ENCODE measurements around the gene FASN. TPM values are rescaled to one million over a fixed set of nuclear protein-coding genes. Genes with fewer than 3 reads are reported as not detected.

The FASN gene
- total RNA-seq, 2 donors from 2014 or later = 168 to 198 TPM

DNA sequence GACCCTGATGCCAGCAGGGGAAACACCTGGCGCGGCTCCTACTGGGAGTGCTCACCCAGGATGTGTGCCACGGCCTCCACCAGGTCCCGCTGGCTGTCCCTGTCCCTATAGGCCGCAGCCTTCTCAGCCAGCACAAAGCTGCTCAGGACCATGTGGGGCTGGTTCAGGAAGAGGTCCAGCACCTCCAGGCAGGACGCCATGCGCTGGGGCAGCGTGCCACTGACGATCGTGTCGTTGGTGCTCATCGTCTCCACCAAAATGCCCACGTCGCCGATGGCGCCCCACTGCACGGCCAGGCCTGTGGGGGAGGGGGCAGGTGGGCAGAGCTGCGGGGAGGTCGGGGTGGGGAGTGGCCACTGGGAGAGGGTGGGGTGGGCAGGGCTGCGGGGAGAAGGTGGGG lies 16.5 kb downstream of the FASN start:
- intact Hi-C loops (cut with DNase I) = no loop called here
- H3K27me3 ChIP-seq = no peaks in the 10 kb centered on the region
- H3K36me3 ChIP-seq = peaks cover 38% of the 10 kb centered on the region
- H3K4me3 ChIP-seq = no peak overlapping the region
- no peaks in the 10 kb centered on the region for H3K4me1 ChIP-seq
- TF ChIP-seq, protein P1, sequence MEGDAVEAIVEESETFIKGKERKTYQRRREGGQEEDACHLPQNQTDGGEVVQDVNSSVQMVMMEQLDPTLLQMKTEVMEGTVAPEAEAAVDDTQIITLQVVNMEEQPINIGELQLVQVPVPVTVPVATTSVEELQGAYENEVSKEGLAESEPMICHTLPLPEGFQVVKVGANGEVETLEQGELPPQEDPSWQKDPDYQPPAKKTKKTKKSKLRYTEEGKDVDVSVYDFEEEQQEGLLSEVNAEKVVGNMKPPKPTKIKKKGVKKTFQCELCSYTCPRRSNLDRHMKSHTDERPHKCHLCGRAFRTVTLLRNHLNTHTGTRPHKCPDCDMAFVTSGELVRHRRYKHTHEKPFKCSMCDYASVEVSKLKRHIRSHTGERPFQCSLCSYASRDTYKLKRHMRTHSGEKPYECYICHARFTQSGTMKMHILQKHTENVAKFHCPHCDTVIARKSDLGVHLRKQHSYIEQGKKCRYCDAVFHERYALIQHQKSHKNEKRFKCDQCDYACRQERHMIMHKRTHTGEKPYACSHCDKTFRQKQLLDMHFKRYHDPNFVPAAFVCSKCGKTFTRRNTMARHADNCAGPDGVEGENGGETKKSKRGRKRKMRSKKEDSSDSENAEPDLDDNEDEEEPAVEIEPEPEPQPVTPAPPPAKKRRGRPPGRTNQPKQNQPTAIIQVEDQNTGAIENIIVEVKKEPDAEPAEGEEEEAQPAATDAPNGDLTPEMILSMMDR (IDR thresholded peaks at IDR 0.05) = no peak
- H3K9ac ChIP-seq (ENCODE audit: low read depth in 2 of 2, low read length in 2 of 2) = no peak overlapping the region
- H3K27ac ChIP-seq = no peak overlapping the region
- no peak for DNase-seq
- no peaks in the 10 kb centered on the region for H3K9me3 ChIP-seq

GRCh38 chr17:82080789-82081464 lies 17.1 kb downstream of the FASN start:
- intact Hi-C loops (cut with DNase I) = no loop called here
- H3K9me3 ChIP-seq = no peaks in the 10 kb centered on the region

DNA sequence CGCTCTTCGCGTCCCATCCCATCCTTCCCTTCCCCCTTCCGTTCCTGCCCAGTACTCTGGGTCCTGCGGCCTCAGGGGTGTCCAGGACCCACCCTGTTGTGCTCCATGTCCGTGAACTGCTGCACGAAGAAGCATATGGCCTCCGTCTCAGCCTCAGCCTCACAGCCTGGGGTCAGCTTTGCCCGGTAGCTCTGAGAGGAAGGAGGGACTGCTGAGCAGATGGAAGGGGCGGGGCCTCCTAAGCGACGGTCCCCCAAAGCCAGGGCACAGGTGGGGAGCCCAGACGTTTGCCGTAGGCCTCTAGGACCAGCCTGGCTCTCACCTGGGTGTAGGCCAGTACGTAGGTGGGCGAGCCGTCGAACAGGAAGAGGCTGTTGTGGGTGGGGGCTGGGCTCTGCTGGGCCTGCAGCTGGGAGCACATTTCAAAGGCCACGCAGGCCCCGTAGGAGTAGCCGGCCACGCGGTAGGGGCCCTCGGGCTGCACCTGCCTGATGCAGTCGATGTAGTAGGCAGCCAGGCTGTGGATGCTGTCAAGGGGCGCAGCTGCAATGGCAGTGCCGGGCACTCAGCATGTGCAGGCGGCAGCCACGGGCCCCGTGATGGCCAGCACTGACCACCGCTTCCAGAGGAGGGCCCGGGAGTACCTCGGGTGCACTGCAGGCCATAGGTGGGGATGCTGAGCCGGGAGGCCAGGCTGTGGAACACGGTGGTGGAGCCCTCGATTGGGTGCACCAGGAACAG lies 17.8 kb downstream of the FASN start:
- TF ChIP-seq, protein P1 (IDR thresholded peaks at IDR 0.05) = no peak
- no peak overlapping the region for H3K9ac ChIP-seq (ENCODE audit: low read depth in 2 of 2, low read length in 2 of 2)
- no peaks in the 10 kb centered on the region for H3K9me3 ChIP-seq
- intact Hi-C loops (cut with DNase I) = no loop called here
- H3K4me3 ChIP-seq = no peak overlapping the region
- no peak for DNase-seq
- H3K27me3 ChIP-seq = no peaks in the 10 kb centered on the region
- no peak overlapping the region for H3K27ac ChIP-seq
- H3K4me1 ChIP-seq = no peaks in the 10 kb centered on the region
- peaks cover 30% of the 10 kb centered on the region for H3K36me3 ChIP-seq

More at GRCh38 chr17:82080789-82081464, 17.1 kb downstream of the FASN start:
- DNase-seq = no peak
- no peaks in the 10 kb centered on the region for H3K27me3 ChIP-seq
- no peaks in the 10 kb centered on the region for H3K4me1 ChIP-seq
- no peak overlapping the region for H3K27ac ChIP-seq
- H3K4me3 ChIP-seq = no peak overlapping the region
- H3K36me3 ChIP-seq = peaks cover 37% of the 10 kb centered on the region
- H3K9ac ChIP-seq (ENCODE audit: low read depth in 2 of 2, low read length in 2 of 2) = no peak overlapping the region
- TF ChIP-seq, protein P1 (IDR thresholded peaks at IDR 0.05) = no peak

GRCh38 chr17:82079001-82079677 lies 18.9 kb downstream of the FASN start:
- no peak for DNase-seq

GRCh38 chr17:82078433-82078832 lies 19.6 kb downstream of the FASN start:
- no peaks in the 10 kb centered on the region for H3K4me1 ChIP-seq
- no peaks in the 10 kb centered on the region for H3K27me3 ChIP-seq
- no peak overlapping the region for H3K9ac ChIP-seq (ENCODE audit: low read depth in 2 of 2, low read length in 2 of 2)
- H3K27ac ChIP-seq = no peak overlapping the region
- no peaks in the 10 kb centered on the region for H3K9me3 ChIP-seq
- no peak for DNase-seq
- intact Hi-C loops (cut with DNase I) = no loop called here
- H3K36me3 ChIP-seq = peaks cover 24% of the 10 kb centered on the region
- TF ChIP-seq, protein P1 (IDR thresholded peaks at IDR 0.05) = no peak
- no peak overlapping the region for H3K4me3 ChIP-seq

More at GRCh38 chr17:82079001-82079677, 18.9 kb downstream of the FASN start:
- H3K27ac ChIP-seq = no peak overlapping the region
- H3K4me3 ChIP-seq = no peak overlapping the region
- H3K9me3 ChIP-seq = no peaks in the 10 kb centered on the region
- intact Hi-C loops (cut with DNase I) = no loop called here
- TF ChIP-seq, protein P1 (IDR thresholded peaks at IDR 0.05) = no peak
- H3K36me3 ChIP-seq = peaks cover 26% of the 10 kb centered on the region
- H3K9ac ChIP-seq (ENCODE audit: low read depth in 2 of 2, low read length in 2 of 2) = no peak overlapping the region
- no peaks in the 10 kb centered on the region for H3K27me3 ChIP-seq
- H3K4me1 ChIP-seq = no peaks in the 10 kb centered on the region
